ENCODE results near the gene MAD2L2.

Gene MAD2L2

DNA sequence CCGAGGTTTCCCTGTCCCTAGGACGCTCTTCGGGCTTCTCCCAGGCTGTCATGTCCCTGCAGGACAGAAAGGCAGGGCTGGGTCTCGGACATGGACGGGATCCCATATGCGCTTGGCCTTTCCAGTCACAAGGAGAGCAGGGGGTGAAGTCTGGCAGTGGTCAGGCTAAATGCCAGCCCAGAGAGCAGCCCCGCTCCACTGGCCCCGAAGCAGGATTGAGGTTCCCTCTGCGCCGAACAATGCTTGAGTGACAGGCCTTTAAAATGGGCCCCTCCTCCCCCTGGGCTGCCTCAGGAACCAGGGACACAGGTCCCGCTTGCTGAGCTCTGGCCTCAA lies 23.2 kb upstream of the MAD2L2 start:
- TF ChIP-seq, protein P1, sequence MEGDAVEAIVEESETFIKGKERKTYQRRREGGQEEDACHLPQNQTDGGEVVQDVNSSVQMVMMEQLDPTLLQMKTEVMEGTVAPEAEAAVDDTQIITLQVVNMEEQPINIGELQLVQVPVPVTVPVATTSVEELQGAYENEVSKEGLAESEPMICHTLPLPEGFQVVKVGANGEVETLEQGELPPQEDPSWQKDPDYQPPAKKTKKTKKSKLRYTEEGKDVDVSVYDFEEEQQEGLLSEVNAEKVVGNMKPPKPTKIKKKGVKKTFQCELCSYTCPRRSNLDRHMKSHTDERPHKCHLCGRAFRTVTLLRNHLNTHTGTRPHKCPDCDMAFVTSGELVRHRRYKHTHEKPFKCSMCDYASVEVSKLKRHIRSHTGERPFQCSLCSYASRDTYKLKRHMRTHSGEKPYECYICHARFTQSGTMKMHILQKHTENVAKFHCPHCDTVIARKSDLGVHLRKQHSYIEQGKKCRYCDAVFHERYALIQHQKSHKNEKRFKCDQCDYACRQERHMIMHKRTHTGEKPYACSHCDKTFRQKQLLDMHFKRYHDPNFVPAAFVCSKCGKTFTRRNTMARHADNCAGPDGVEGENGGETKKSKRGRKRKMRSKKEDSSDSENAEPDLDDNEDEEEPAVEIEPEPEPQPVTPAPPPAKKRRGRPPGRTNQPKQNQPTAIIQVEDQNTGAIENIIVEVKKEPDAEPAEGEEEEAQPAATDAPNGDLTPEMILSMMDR (IDR thresholded peaks at IDR 0.05; ENCODE audit: insufficient read depth, low read length, poor library complexity, severe bottlenecking): no peak
- Histone ChIP-seq H3K4me3 (replicated peaks; ENCODE audit: low read depth, low read length) (no peak overlapping the region), H3K27me3 (replicated peaks; ENCODE audit: control insufficient read depth, insufficient read depth, low read length) (peaks cover 2% of the 10 kb centered on the region; the same call in 1 of the 2 replicates), H3K36me3 (ENCODE audit: control insufficient read depth, insufficient read depth, low read length) (no peaks in the 10 kb centered on the region)
- DNase-seq (ENCODE audit: extremely low read depth, insufficient read length): no peak

DNA sequence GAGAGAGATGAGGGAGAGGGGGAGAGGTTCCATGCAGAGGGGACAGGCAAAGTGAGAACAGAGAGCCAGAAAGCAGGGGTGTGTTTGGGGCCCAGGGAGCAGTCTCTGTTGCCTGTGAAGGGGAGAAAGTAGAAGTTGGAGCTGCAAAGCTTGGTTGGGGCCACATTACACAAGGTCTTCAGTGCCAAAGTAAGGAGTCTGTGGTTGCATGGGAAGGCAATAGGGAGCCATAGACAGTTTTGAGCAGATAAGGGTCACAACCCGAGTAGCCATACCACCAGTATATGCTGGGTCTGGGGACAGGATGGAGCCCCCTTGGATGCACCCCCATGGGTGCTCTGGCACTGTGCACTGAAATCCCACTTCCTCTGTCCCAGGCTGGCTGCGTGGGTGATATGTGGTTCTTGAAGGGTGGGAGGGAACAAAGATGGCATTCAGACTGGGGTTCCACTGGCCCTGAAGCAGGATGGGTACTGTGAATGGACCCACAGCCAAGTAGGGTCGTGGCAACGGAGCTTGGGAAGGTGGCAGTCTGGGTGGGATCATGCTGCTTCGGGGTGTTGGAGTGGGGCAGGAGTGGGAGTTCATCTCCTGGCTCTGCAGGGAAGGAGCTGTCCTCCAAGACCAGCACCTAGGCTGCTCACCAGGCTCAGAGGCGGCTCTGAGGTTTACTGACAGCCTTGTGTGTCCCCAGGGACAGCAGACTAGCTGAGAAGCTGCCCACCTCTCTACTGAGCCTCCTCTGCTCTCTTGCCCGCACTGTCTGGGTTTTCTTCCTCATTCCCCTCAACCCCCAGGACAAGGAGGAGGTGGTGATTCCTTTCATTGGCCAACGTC lies 22.6 kb upstream of the MAD2L2 start:
- DNase-seq (ENCODE audit: extremely low read depth, insufficient read length): no peak
- TF ChIP-seq, protein P1 (IDR thresholded peaks at IDR 0.05; ENCODE audit: insufficient read depth, low read length, poor library complexity, severe bottlenecking): no peak
- peaks cover 2% of the 10 kb centered on the region; the same call in 1 of the 2 replicates for H3K27me3 ChIP-seq (replicated peaks; ENCODE audit: control insufficient read depth, insufficient read depth, low read length)
- no peak overlapping the region for H3K4me3 ChIP-seq (replicated peaks; ENCODE audit: low read depth, low read length)
- no peaks in the 10 kb centered on the region for H3K36me3 ChIP-seq (ENCODE audit: control insufficient read depth, insufficient read depth, low read length)

DNA sequence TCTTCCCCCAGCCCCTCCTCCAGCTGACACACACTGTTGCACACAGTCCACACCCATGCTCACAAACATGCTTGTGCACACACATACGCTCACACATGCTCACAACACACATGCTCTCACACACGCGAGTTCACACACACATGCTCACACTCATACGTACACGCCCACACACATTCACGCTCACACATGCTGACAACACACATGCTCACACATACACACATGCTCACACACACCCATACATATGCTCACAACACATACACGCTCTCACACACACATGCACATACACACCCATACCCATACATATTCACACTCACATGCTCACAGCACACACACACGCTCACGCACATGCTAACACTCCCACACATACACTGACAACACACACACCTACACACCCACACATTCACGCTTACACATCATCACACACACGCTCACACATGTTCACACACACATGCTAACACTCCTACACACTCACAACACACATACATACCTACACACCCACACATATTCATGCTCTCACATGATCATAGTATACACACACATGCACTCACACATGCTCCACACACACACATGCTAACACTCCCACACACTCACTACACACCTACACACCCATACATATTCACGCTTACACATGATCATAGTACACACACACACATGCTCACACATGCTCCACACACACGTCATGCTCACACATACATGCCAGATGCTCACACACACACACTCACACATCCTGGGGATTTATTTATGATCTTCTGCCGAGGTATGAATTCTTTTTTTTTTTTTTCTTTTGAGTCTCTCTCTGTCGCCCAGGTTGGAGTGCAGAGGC lies 21.2 kb upstream of the MAD2L2 start:
- Histone ChIP-seq H3K36me3 (ENCODE audit: control insufficient read depth, insufficient read depth, low read length) (no peaks in the 10 kb centered on the region), H3K27me3 (replicated peaks; ENCODE audit: control insufficient read depth, insufficient read depth, low read length) (peaks cover 2% of the 10 kb centered on the region; the same call in 1 of the 2 replicates), H3K4me3 (replicated peaks; ENCODE audit: low read depth, low read length) (no peak overlapping the region)
- DNase-seq (ENCODE audit: extremely low read depth, insufficient read length): no peak
- TF ChIP-seq, protein P1 (IDR thresholded peaks at IDR 0.05; ENCODE audit: insufficient read depth, low read length, poor library complexity, severe bottlenecking): no peak

DNA sequence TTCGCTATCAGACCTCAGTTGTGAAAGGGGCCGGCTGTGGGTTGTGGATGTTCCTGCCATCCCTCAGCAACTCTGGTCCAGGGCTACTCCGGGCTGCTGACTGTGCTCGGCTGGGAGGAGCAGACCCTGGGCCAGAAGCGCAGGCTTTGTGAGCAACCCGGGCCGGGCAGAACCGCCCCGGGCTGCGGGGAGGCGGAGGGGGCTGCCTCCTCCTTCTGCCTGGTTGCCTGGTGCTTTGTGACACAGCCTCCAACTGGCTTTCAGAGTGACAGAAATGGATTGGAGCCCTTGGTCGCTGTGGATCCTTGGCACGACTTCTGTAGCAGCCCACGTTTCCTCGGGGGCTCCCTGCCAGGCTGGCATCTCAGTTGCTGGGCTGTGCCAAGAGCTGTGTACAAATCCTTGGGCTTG lies 20.6 kb upstream of the MAD2L2 start:
- DNase-seq (ENCODE audit: extremely low read depth, insufficient read length): no peak
- Histone ChIP-seq H3K36me3 (ENCODE audit: control insufficient read depth, insufficient read depth, low read length) (no peaks in the 10 kb centered on the region), H3K4me3 (replicated peaks; ENCODE audit: low read depth, low read length) (no peak overlapping the region), H3K27me3 (replicated peaks; ENCODE audit: control insufficient read depth, insufficient read depth, low read length) (peaks cover 2% of the 10 kb centered on the region; the same call in 1 of the 2 replicates)
- TF ChIP-seq, protein P1 (IDR thresholded peaks at IDR 0.05; ENCODE audit: insufficient read depth, low read length, poor library complexity, severe bottlenecking): no peak

DNA sequence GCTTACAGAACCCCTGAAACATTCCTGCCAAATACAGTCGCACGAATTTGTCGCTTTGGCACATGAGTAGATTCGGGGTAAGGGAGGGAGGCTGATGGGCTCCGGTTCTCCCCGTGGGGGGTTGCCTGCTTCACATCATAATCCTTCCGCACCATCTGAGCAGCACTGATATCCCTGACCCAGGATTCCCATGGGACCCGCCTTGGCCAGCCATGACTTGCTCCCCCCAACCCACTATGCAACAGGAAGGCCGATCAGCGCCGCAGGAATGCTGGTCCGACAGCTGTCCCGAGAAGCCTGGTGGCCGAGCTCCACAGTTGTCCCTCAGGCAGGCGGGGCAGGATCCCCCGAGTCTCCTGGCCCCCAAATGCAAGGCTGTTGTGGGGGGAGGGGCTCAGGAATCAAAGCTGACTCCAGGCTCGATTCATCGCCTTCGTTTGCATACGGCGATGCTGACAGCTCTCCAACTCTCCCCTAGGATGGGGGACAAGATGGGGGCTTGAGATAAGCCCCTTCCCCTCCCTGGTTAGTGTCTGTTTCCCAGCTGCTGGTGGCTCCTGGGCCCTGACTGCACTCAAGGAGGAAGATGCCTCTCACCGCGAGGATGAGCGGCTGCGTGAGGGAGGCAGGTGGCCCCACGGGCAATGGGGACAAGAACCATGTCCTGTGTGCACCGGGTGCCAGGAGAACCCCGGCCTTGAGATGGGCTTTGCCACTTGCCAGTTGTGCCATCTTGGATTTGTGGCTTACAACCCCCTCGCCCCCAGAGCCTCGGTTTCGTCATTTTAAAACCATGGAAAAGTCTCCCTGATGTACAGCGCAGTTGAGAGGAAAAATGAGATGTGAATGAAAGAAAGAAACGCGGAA lies 19.9 kb upstream of the MAD2L2 start:
- no peak for DNase-seq (ENCODE audit: extremely low read depth, insufficient read length)
- TF ChIP-seq, protein P1 (IDR thresholded peaks at IDR 0.05; ENCODE audit: insufficient read depth, low read length, poor library complexity, severe bottlenecking): no peak
- Histone ChIP-seq H3K4me3 (replicated peaks; ENCODE audit: low read depth, low read length) (no peak overlapping the region), H3K36me3 (ENCODE audit: control insufficient read depth, insufficient read depth, low read length) (no peaks in the 10 kb centered on the region), H3K27me3 (replicated peaks; ENCODE audit: control insufficient read depth, insufficient read depth, low read length) (peaks cover 2% of the 10 kb centered on the region; the same call in 1 of the 2 replicates)

Data from GM06990 (cell line).